SKM-1 treated with dmso at 0.1 percent for 144 hours (cell line): ENCODE data around the gene DAGLA.

Source experiments
- DNase-seq: peaks from one replicate; lab custom pipeline; 2025; ENCODE audit not compliant: unreplicated experiment; lab: John Stamatoyannopoulos, UW

The DAGLA gene

DNA sequence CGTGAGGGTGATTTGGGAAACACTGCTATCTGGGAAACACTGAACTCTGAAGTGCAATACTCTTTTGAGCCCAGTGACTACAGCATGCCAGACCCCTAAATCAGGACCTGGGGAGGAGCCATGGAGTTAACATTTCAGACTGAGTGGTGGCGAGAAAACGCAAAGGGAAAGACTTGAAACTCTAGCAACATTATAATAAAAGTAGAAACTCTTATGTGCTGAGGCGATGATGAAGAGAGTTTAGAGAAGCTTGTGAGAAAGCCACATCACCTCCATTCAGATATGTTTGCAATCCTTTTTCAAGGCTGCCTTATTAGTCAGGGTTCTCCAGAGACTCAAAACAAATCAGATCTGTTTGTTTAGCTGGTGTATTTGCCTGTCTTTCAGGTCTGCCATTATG lies 114.4 kb downstream of the DAGLA start:
- no peak for DNase-seq

- DNase-seq: no peak
Observed at GRCh38 chr11:61795459-61795858, 115.3 kb downstream of the DAGLA start.

- no peak for DNase-seq
Observed at GRCh38 chr11:61795876-61796526, 115.8 kb downstream of the DAGLA start.
